Body of pancreas (tissue), 4 donors: ENCODE data around the gene CGNL1. TPM values are rescaled to one million over a fixed set of nuclear protein-coding genes. Genes with fewer than 3 reads are reported as not detected.

Source experiments
- ATAC-seq: fragments of 150-250 bp; one replicate; pipeline ENCODE4 v1.9.1; 2016
- DNase-seq, 4 donors: peaks; one replicate each; pipeline ENCODE4 v3.0.0-alpha.2; 2019
- H3K27ac ChIP-seq, 4 donors: fragments of 200-600 bp; sonication (generic); 1 replicate in 3 of 4; 2 replicates in 1 of 4; pipeline versions ENCODE4 v1.5.1 to v1.6.1; 2016 to 2019; ENCODE audit warnings: mild to moderate bottlenecking in 1 of 4, mixed read lengths in 1 of 4, moderate library complexity in 1 of 4
- H3K27me3 ChIP-seq, 2 donors: fragments of 200-600 bp; sonication (generic); one replicate each; pipeline ENCODE4 v1.6.0; 2016; ENCODE audit warnings: mild to moderate bottlenecking in 1 of 2
- H3K36me3 ChIP-seq, 2 donors: fragments of 200-600 bp; sonication (generic); replicated peaks in 1 of 2; 2 replicates each; pipeline ENCODE4 v1.5.1; 2016; ENCODE audit warnings: low read depth in 2 of 2; ENCODE audit not compliant: insufficient read depth in 1 of 2
- H3K4me1 ChIP-seq: fragments of 200-600 bp; sonication (generic); one replicate; pipeline ENCODE4 v1.6.0; 2016
- H3K4me3 ChIP-seq, 2 donors: fragments of 200-600 bp; sonication (generic); 1 replicate in 1 of 2; 2 replicates in 1 of 2; pipeline ENCODE4 v1.5.1; 2016 to 2019
- H3K9me3 ChIP-seq, 3 donors: fragments of 200-600 bp; sonication (generic); 1 replicate in 2 of 3; 2 replicates in 1 of 3; pipeline ENCODE4 v1.5.1; 2016
- POLR2A ChIP-seq, 3 donors: fragments of 450-650 bp; IDR thresholded peaks; one replicate each; pipeline ENCODE4 v1.6.1; 2016; ENCODE audit warnings: antibody characterized with exemption in 3 of 3, mild to moderate bottlenecking in 2 of 3
- WGBS, 2 donors: methylation state at CpG; one replicate each; pipeline ENCODE4 v1.1.5; 2017; 5-methylcytosine and 5-hydroxymethylcytosine counted together
- intact Hi-C: fragments of 100-400 bp; cut with DNase I; formaldehyde crosslinking; loops from one replicate; pipeline ENCODE4 v1.15.1; 2023
- total RNA-seq, 2 donors: library from RNA; depleted of rRNA; stranded (reverse); fragments of >200 nt; gene quantifications; one replicate each; pipeline ENCODE4 v1.1.0, GENCODE V29; 2016
- TF ChIP-seq, protein P1 (sequence below), 7 experiments: fragments of 450-650 bp in 4 of 7; fragments of 200-600 bp in 3 of 7; sonication (generic) in 3 of 7; IDR thresholded peaks; one replicate each; pipeline ENCODE4 v1.5.1; 2016 to 2019; ENCODE audit warnings: antibody characterized with exemption in 7 of 7

The CGNL1 gene
- total RNA-seq, 2 donors from 2014 or later, result 24.7 to 30.6 TPM

DNA sequence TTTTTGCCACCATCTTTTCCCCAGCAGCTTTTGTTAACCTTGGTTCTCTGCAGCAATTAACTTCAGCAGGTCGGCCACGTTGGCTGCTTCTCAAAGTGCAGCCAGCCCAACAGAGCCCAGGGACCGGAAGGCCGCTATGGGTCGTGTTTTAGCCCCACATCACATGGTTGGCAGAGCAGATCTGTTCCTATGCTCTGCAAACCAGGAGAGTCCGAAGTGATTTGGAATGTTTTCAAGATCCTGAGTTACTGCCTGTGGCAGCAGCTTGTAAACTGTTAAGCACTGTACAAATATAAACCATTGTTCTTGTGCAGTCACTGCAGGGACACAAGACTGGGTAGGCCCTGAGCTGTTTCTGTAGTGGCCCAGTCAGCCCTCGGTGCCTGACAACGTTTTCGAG is 145.8 kb downstream of the CGNL1 start:
- no peaks in the 10 kb centered on the region for H3K27me3 ChIP-seq
- ATAC-seq (peak; percentile 71), DNase-seq (peak; percentile 50 to 77 (median 62))
- no peaks in the 10 kb centered on the region for H3K9me3 ChIP-seq
- intact Hi-C loops, result no loop called here
- TF ChIP-seq, protein P1, sequence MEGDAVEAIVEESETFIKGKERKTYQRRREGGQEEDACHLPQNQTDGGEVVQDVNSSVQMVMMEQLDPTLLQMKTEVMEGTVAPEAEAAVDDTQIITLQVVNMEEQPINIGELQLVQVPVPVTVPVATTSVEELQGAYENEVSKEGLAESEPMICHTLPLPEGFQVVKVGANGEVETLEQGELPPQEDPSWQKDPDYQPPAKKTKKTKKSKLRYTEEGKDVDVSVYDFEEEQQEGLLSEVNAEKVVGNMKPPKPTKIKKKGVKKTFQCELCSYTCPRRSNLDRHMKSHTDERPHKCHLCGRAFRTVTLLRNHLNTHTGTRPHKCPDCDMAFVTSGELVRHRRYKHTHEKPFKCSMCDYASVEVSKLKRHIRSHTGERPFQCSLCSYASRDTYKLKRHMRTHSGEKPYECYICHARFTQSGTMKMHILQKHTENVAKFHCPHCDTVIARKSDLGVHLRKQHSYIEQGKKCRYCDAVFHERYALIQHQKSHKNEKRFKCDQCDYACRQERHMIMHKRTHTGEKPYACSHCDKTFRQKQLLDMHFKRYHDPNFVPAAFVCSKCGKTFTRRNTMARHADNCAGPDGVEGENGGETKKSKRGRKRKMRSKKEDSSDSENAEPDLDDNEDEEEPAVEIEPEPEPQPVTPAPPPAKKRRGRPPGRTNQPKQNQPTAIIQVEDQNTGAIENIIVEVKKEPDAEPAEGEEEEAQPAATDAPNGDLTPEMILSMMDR (IDR thresholded peaks at IDR 0.05), result no peak
- no peak for TF ChIP-seq POLR2A (IDR thresholded peaks at IDR 0.05)
- H3K4me1 ChIP-seq, result peaks cover 46% of the 10 kb centered on the region
- peak overlapping the region; percentile 41 to 60 (median 58) for H3K27ac ChIP-seq
- peaks cover 0 to 2% of the 10 kb centered on the region in 2 donors for H3K36me3 ChIP-seq
- 31% methylated on average over 9 of the region's 9 CpGs for WGBS, 2 donors
- no peak overlapping the region for H3K4me3 ChIP-seq

- Histone ChIP-seq H3K27me3 (no peaks in the 10 kb centered on the region), H3K4me1 (peaks cover 58% of the 10 kb centered on the region), H3K36me3 (no peaks in the 10 kb centered on the region), H3K9me3 (no peaks in the 10 kb centered on the region), H3K27ac (no peak overlapping the region), H3K4me3 (no peak overlapping the region)
- intact Hi-C loops, result loop anchor here (5.0 kb wide), 1 partner anchor 188 kb away; no protein-coding TSS in a partner anchor
- ATAC-seq (no peak), DNase-seq (no peak)
- no peak for TF ChIP-seq POLR2A (IDR thresholded peaks at IDR 0.05)
- TF ChIP-seq, protein P1 (IDR thresholded peaks at IDR 0.05), result no peak
- 89 to 94% methylated on average over 2 of the region's 2 CpGs for WGBS, 2 donors
These were observed 149.3 kb downstream of the CGNL1 start for GRCh38 chr15:57525581-57525980.

GRCh38 chr15:57526076-57526475 is 149.8 kb downstream of the CGNL1 start:
- ATAC-seq (no peak), DNase-seq (no peak)
- no peak for TF ChIP-seq POLR2A (IDR thresholded peaks at IDR 0.05)
- TF ChIP-seq, protein P1 (IDR thresholded peaks at IDR 0.05), result no peak
- intact Hi-C loops, result loop anchor here (5.0 kb wide), 1 partner anchor 189 kb away; no protein-coding TSS in a partner anchor
- no peaks in the 10 kb centered on the region for H3K9me3 ChIP-seq
- H3K36me3 ChIP-seq, result no peaks in the 10 kb centered on the region
- H3K4me1 ChIP-seq, result peaks cover 54% of the 10 kb centered on the region
- H3K27me3 ChIP-seq, result no peaks in the 10 kb centered on the region
- H3K4me3 ChIP-seq, result no peak overlapping the region
- H3K27ac ChIP-seq, result peak overlapping the region in 1 of 4 donors; percentile 20

DNA sequence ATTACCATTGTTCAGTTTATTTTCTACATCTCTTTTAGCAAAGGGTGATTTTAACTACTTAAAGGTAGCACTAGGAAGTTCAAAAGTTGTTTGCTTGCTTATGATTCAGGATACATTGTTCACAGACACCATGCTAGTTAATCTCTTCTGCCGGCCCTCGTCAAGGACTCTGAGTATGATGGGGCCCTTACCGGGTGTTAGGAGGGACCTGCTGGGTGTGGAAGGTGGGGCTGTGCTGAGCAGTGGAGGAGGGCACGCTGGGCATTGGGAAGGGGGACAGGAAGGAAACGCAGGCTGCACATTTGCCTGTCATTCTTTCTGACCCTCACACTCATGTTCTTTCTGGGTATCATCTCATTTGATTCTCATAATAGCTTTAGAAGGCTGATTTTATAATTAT is 150.3 kb downstream of the CGNL1 start:
- H3K36me3 ChIP-seq, result no peaks in the 10 kb centered on the region
- no peak for TF ChIP-seq POLR2A (IDR thresholded peaks at IDR 0.05)
- TF ChIP-seq, protein P1 (IDR thresholded peaks at IDR 0.05), result no peak
- no peaks in the 10 kb centered on the region for H3K9me3 ChIP-seq
- ATAC-seq, result no peak
- intact Hi-C loops, result loop anchor here (5.0 kb wide), 1 partner anchor 189 kb away; no protein-coding TSS in a partner anchor
- DNase-seq, result no peak
- peaks cover 49% of the 10 kb centered on the region for H3K4me1 ChIP-seq
- no peak overlapping the region for H3K4me3 ChIP-seq
- no peaks in the 10 kb centered on the region for H3K27me3 ChIP-seq
- WGBS, 2 donors, result 42 to 46% methylated on average over 5 of the region's 5 CpGs
- H3K27ac ChIP-seq, result peak overlapping the region in 1 of 4 donors; percentile 20
